RWPE2 (cell line): ENCODE results near the gene IL1RL1.

Experiments used
- ATAC-seq: fragments of 200-7000 bp; cut with Tn5 transposase; 3 replicates; pipeline ENCODE4 v1.9.1; 2021; ENCODE audit warnings: low read depth
- DNase-seq: peaks from one replicate; pipeline ENCODE4 v3.0.0-alpha.2; 2020; ENCODE audit warnings: low spot score
- H3K27ac ChIP-seq: fragments of 450-650 bp; 2 replicates; pipeline ENCODE4 v1.5.1; 2017; ENCODE audit warnings: mild to moderate bottlenecking; ENCODE audit not compliant: poor library complexity, severe bottlenecking
- H3K27me3 ChIP-seq: fragments of 250-450 bp; sonication (Bioruptor Pico); 2 replicates; pipeline ENCODE4 v1.5.1; 2021; ENCODE audit warnings: mild to moderate bottlenecking, moderate library complexity; ENCODE audit not compliant: insufficient read depth, poor library complexity, severe bottlenecking
- H3K36me3 ChIP-seq: fragments of 250-450 bp; sonication (Bioruptor Pico); 2 replicates; pipeline ENCODE4 v1.5.1; 2020; ENCODE audit warnings: low read depth, mild to moderate bottlenecking, moderate library complexity
- H3K4me1 ChIP-seq: fragments of 250-450 bp; sonication (Bioruptor Pico); 2 replicates; pipeline ENCODE4 v1.5.1; 2021; ENCODE audit warnings: mild to moderate bottlenecking, moderate library complexity; ENCODE audit not compliant: insufficient read depth, poor library complexity, severe bottlenecking
- H3K4me3 ChIP-seq: fragments of 250-450 bp; sonication (Bioruptor Pico); 2 replicates; pipeline ENCODE4 v1.5.1; 2021; ENCODE audit warnings: mild to moderate bottlenecking, moderate library complexity; ENCODE audit not compliant: severe bottlenecking
- H3K9me3 ChIP-seq: fragments of 250-450 bp; sonication (Bioruptor Pico); 2 replicates; pipeline ENCODE4 v1.5.1; 2021; ENCODE audit warnings: mild to moderate bottlenecking, moderate library complexity; ENCODE audit not compliant: severe bottlenecking
- CTCF ChIP-seq: fragments of 450-650 bp; IDR thresholded peaks from one replicate; pipeline ENCODE4 v1.5.1; 2017; ENCODE audit warnings: mild to moderate bottlenecking, moderate library complexity; ENCODE audit not compliant: poor library complexity, severe bottlenecking

IL1RL1 gene

GRCh38 chr2:102361632-102362241 lies 50.4 kb downstream of the IL1RL1 start:
- Histone ChIP-seq H3K27ac (no peak overlapping the region), H3K4me1 (peaks cover 4% of the 10 kb centered on the region), H3K9me3 (no peaks in the 10 kb centered on the region), H3K4me3 (no peak overlapping the region), H3K36me3 (no peaks in the 10 kb centered on the region), H3K27me3 (no peaks in the 10 kb centered on the region)
- DNase-seq (no peak), ATAC-seq (no peak)
- no peak for TF ChIP-seq CTCF

- Histone ChIP-seq H3K4me1 (no peaks in the 10 kb centered on the region), H3K27ac (no peak overlapping the region), H3K27me3 (no peaks in the 10 kb centered on the region), H3K36me3 (no peaks in the 10 kb centered on the region), H3K4me3 (no peak overlapping the region), H3K9me3 (no peaks in the 10 kb centered on the region)
- TF ChIP-seq CTCF: no peak
- ATAC-seq (no peak), DNase-seq (no peak)
Observed at GRCh38 chr2:102365763-102366162, 54.4 kb downstream of the IL1RL1 start.

- no peaks in the 10 kb centered on the region for H3K4me1 ChIP-seq
- DNase-seq: no peak
Observed at GRCh38 chr2:102366406-102367112, 55.2 kb downstream of the IL1RL1 start.

GRCh38 chr2:102367331-102367971 lies 56.1 kb downstream of the IL1RL1 start:
- TF ChIP-seq CTCF: no peak
- H3K4me3 ChIP-seq: no peak overlapping the region
- no peak overlapping the region for H3K27ac ChIP-seq
- no peak for ATAC-seq
- H3K9me3 ChIP-seq: no peaks in the 10 kb centered on the region
- H3K4me1 ChIP-seq: no peaks in the 10 kb centered on the region
- DNase-seq: no peak
- H3K36me3 ChIP-seq: no peaks in the 10 kb centered on the region
- H3K27me3 ChIP-seq: no peaks in the 10 kb centered on the region

More at GRCh38 chr2:102366406-102367112, 55.2 kb downstream of the IL1RL1 start:
- no peak for ATAC-seq
- Histone ChIP-seq H3K36me3 (no peaks in the 10 kb centered on the region), H3K27me3 (no peaks in the 10 kb centered on the region), H3K4me3 (no peak overlapping the region), H3K27ac (no peak overlapping the region), H3K9me3 (no peaks in the 10 kb centered on the region)
- TF ChIP-seq CTCF: no peak
